IMR-90 (cell line): ENCODE data around the gene CEP170B. TPM values are rescaled to one million over a fixed set of nuclear protein-coding genes. Genes with fewer than 3 reads are reported as not detected.

Source experiments
- ATAC-seq: fragments of 200-7000 bp; cut with Tn5 transposase; 2 replicates; pipeline ENCODE4 v1.9.1; 2020; ENCODE audit warnings: low read depth, mild to moderate bottlenecking, moderate library complexity
- BruUV-seq: library from RNA; stranded (reverse); fragments of 400-500 nt; replicated peaks from 2 replicates; lab custom pipeline; 2021; lab: Mats Ljungman, UMichigan
- CTCF ChIA-PET: fragments of 300-600 bp; formaldehyde crosslinking; extraction: SDS; loops from one replicate; lab custom pipeline; 2021; ENCODE audit warnings: antibody characterized with exemption; lab: Yijun Ruan, JAX
- POLR2A ChIA-PET: fragments of 300-600 bp; sonication (Branson Sonifier 250); formaldehyde crosslinking; loops from one replicate; lab custom pipeline; 2022; ENCODE audit warnings: antibody characterized with exemption; ENCODE audit not compliant: unreplicated experiment; lab: Charles Lee
- DNase-seq: peaks from one replicate; pipeline ENCODE4 v3.0.0; 2013
- H2AFZ ChIP-seq: replicated peaks from 2 replicates; pipeline ENCODE3; 2013; ENCODE audit warnings: low read length, mild to moderate bottlenecking; ENCODE audit not compliant: poor library complexity
- H2AK5ac ChIP-seq: 2 replicates; pipeline ENCODE4 v1.6.1; 2013; ENCODE audit warnings: low read depth, low read length, inconsistent platforms
- H2AK9ac ChIP-seq: replicated peaks from 2 replicates; pipeline ENCODE3; 2013; ENCODE audit warnings: mild to moderate bottlenecking, low read depth, low read length, moderate library complexity; ENCODE audit not compliant: poor library complexity
- H2BK120ac ChIP-seq: 2 replicates; pipeline ENCODE4 v1.6.1; 2013; ENCODE audit warnings: low read depth, low read length, inconsistent platforms
- H2BK15ac ChIP-seq: 3 replicates; pipeline ENCODE4 v1.6.1; 2013; ENCODE audit warnings: low read depth, low read length, inconsistent platforms
- H2BK20ac ChIP-seq: 2 replicates; pipeline ENCODE4 v1.6.1; 2013; ENCODE audit warnings: low read depth, mild to moderate bottlenecking, inconsistent platforms, low read length, moderate library complexity
- H2BK5ac ChIP-seq: 2 replicates; pipeline ENCODE4 v1.6.1; 2013; ENCODE audit warnings: mild to moderate bottlenecking, low read depth, low read length, inconsistent platforms; ENCODE audit not compliant: poor library complexity, severe bottlenecking
- H3K14ac ChIP-seq: replicated peaks from 2 replicates; pipeline ENCODE4 v1.6.1; 2013; ENCODE audit warnings: low read depth, low read length, inconsistent platforms
- H3K18ac ChIP-seq: 2 replicates; pipeline ENCODE4 v1.6.1; 2013; ENCODE audit warnings: low read depth, low read length, control low read depth
- H3K23ac ChIP-seq: 2 replicates; pipeline ENCODE4 v1.6.1; 2013; ENCODE audit warnings: low read depth, low read length, inconsistent platforms
- H3K27ac ChIP-seq: 2 replicates; pipeline ENCODE4 v1.5.1; 2013; ENCODE audit warnings: mild to moderate bottlenecking, control low read depth, low read length; ENCODE audit not compliant: insufficient read depth
- H3K27me3 ChIP-seq: 2 replicates; pipeline ENCODE4 v1.6.1; 2013; ENCODE audit warnings: low read length; ENCODE audit not compliant: control insufficient read depth, insufficient read depth
- H3K36me3 ChIP-seq: 2 replicates; pipeline ENCODE4 v1.6.1; 2013; ENCODE audit warnings: low read length, mixed read lengths; ENCODE audit not compliant: control insufficient read depth, insufficient read depth
- H3K4ac ChIP-seq: 2 replicates; pipeline ENCODE4 v1.6.1; 2013; ENCODE audit warnings: low read depth, low read length, inconsistent platforms
- H3K4me1 ChIP-seq: 2 replicates; pipeline ENCODE4 v1.6.1; 2013; ENCODE audit warnings: low read length, mixed read lengths; ENCODE audit not compliant: control insufficient read depth, insufficient read depth
- H3K4me2 ChIP-seq: 2 replicates; pipeline ENCODE4 v1.6.1; 2013; ENCODE audit warnings: low read depth, mild to moderate bottlenecking, control low read depth, low read length, moderate library complexity
- H3K4me3 ChIP-seq: 2 replicates; pipeline ENCODE4 v1.5.1; 2013; ENCODE audit warnings: low read depth, mild to moderate bottlenecking, control low read depth, low read length, moderate library complexity; ENCODE audit not compliant: insufficient read depth
- H3K56ac ChIP-seq: 2 replicates; pipeline ENCODE4 v1.6.1; 2013; ENCODE audit warnings: low read length, inconsistent platforms; ENCODE audit not compliant: insufficient read depth; ENCODE audit errors: extremely low read depth
- H3K79me1 ChIP-seq, 2 experiments: 2 replicates each; pipeline ENCODE4 v1.6.1; 2013; ENCODE audit warnings: low read length in 2 of 2, inconsistent platforms in 1 of 2, low read depth in 1 of 2
- H3K9ac ChIP-seq: 2 replicates; pipeline ENCODE4 v1.6.1; 2013; ENCODE audit warnings: low read depth, low read length, control low read depth
- H3K9me1 ChIP-seq: 2 replicates; pipeline ENCODE4 v1.6.1; 2013; ENCODE audit warnings: low read length, inconsistent platforms; ENCODE audit not compliant: insufficient read depth
- H3K9me3 ChIP-seq: 2 replicates; pipeline ENCODE4 v1.6.1; 2013; ENCODE audit warnings: low read length; ENCODE audit not compliant: control insufficient read depth, insufficient read depth
- H4K20me1 ChIP-seq: 2 replicates; pipeline ENCODE4 v1.6.1; 2013; ENCODE audit warnings: low read length, inconsistent platforms; ENCODE audit not compliant: insufficient read depth
- H4K5ac ChIP-seq: 2 replicates; pipeline ENCODE4 v1.6.1; 2013; ENCODE audit warnings: mild to moderate bottlenecking, low read depth, low read length, control low read depth
- H4K8ac ChIP-seq, 2 experiments: 2 replicates each; pipeline ENCODE4 v1.6.1; 2013; ENCODE audit warnings: low read depth in 2 of 2, low read length in 2 of 2, control low read depth in 1 of 2, inconsistent platforms in 1 of 2
- H4K91ac ChIP-seq: 2 replicates; pipeline ENCODE4 v1.6.1; 2013; ENCODE audit warnings: low read depth, low read length, inconsistent platforms; ENCODE audit not compliant: insufficient read depth
- BHLHE40 ChIP-seq: fragments of 150-350 bp; IDR thresholded peaks from 2 replicates; pipeline ENCODE4 v1.6.1; 2016; ENCODE audit warnings: mild to moderate bottlenecking, low read depth, low read length
- CEBPB ChIP-seq: IDR thresholded peaks from 2 replicates; pipeline ENCODE4 v1.6.1; 2012; ENCODE audit warnings: low read depth, low read length, improper control_type of control experiment
- CHD1 ChIP-seq: IDR thresholded peaks from 2 replicates; pipeline ENCODE4 v1.6.1; 2012; ENCODE audit warnings: low read depth, low read length, improper control_type of control experiment
- ELK1 ChIP-seq: fragments of 150-350 bp; IDR thresholded peaks from 2 replicates; pipeline ENCODE4 v1.6.1; 2016; ENCODE audit warnings: low read depth, mild to moderate bottlenecking, low read length, moderate library complexity, borderline replicate concordance
- FOS ChIP-seq: fragments of 150-350 bp; IDR thresholded peaks from 2 replicates; pipeline ENCODE4 v1.6.1; 2016; ENCODE audit warnings: low read depth, low read length
- MAFK ChIP-seq: IDR thresholded peaks from 2 replicates; pipeline ENCODE4 v1.6.1; 2012; ENCODE audit warnings: low read depth, low read length, improper control_type of control experiment
- MXI1 ChIP-seq: IDR thresholded peaks from 2 replicates; pipeline ENCODE4 v1.6.1; 2012; ENCODE audit warnings: low read depth, mild to moderate bottlenecking, low read length, moderate library complexity, borderline replicate concordance
- NFE2L2 ChIP-seq: fragments of 150-350 bp; IDR thresholded peaks from 2 replicates; pipeline ENCODE4 v1.6.1; 2016; ENCODE audit warnings: low read depth, mild to moderate bottlenecking, low read length
- POLR2A ChIP-seq: IDR thresholded peaks from 2 replicates; pipeline ENCODE4 v1.6.1; 2012; ENCODE audit warnings: mild to moderate bottlenecking, low read depth, low read length
- RAD21 ChIP-seq: IDR thresholded peaks from 2 replicates; pipeline ENCODE4 v1.6.1; 2012; ENCODE audit warnings: low read length, improper control_type of control experiment
- RFX5 ChIP-seq: IDR thresholded peaks from 2 replicates; pipeline ENCODE4 v1.8.0; 2012; ENCODE audit warnings: low read depth, mild to moderate bottlenecking, low read length, moderate library complexity
- SMC3 ChIP-seq: fragments of 150-350 bp; IDR thresholded peaks from 2 replicates; pipeline ENCODE4 v1.6.1; 2016; ENCODE audit warnings: low read depth, mild to moderate bottlenecking, antibody characterized with exemption, low read length, moderate library complexity
- WGBS, 2 experiments: methylation state at CpG; one replicate each; pipeline versions ENCODE4 v1.1.5 to v1.1.7; 2013; ENCODE audit warnings: missing lambda C conversion rate in 2 of 2; ENCODE audit not compliant: insufficient read length in 1 of 2; ENCODE audit errors: extremely low coverage in 2 of 2; 5-methylcytosine and 5-hydroxymethylcytosine counted together
- dilution Hi-C: fragments of 300-500 bp; cut with HindIII; formaldehyde crosslinking; loops from one replicate; pipeline ENCODE4 v1.14.3; 2018; ENCODE audit warnings: low sequenced_read_pairs; ENCODE audit not compliant: unreplicated experiment
- in situ Hi-C: fragments of 300-500 bp; cut with MboI; formaldehyde crosslinking; loops from 3 replicates; pipeline ENCODE4 v1.14.3; 2019; ENCODE audit warnings: low sequenced_read_pairs, inconsistent platforms, mixed read lengths
- intact Hi-C: fragments of 100-400 bp; cut with micrococcal nuclease; formaldehyde crosslinking; loops from 2 replicates; pipeline ENCODE4 v1.10.0; 2022
- polyA plus RNA-seq, 3 experiments: library from polyadenylated mRNA; depleted of rRNA; stranded (reverse); fragments of >200 nt; gene quantifications; 2 replicates each; pipeline ENCODE4 v1.2.3, GENCODE V29; 2012; ENCODE audit warnings: low replicate concordance in 1 of 3
- total RNA-seq: library from RNA; depleted of rRNA; stranded (reverse); fragments of >200 nt; gene quantifications from 2 replicates; pipeline ENCODE4 v1.2.3, GENCODE V29; 2012

Gene CEP170B
- total and polyA plus RNA-seq, 2 of the 4 experiments (the other 2 are of a cell fraction) = 3.6 to 13.1 TPM

- dilution Hi-C loops = no loop called here
- no peak overlapping the region for H2AFZ ChIP-seq
- H4K91ac ChIP-seq = no peak overlapping the region
- H3K9me3 ChIP-seq = 0 out of 2 replicates have a peak, but pooled peaks cover 2% of the 10 kb centered on the region
- H3K14ac ChIP-seq = no peak overlapping the region
- H2BK120ac ChIP-seq = no peak overlapping the region
- H4K5ac ChIP-seq = no peak overlapping the region
- H3K4ac ChIP-seq = no peak overlapping the region
- no peak overlapping the region for H4K8ac ChIP-seq
- H2BK15ac ChIP-seq = no peak overlapping the region
- TF ChIP-seq FOS (no peak), POLR2A (no peak), BHLHE40 (no peak), NFE2L2 (no peak), MXI1 (no peak), RAD21 (no peak), CEBPB (no peak), SMC3 (no peak), RFX5 (no peak), MAFK (no peak), ELK1 (no peak), CHD1 (no peak)
- no peak overlapping the region for H3K9ac ChIP-seq
- no peaks in the 10 kb centered on the region for H3K9me1 ChIP-seq
- no peak overlapping the region for H2AK9ac ChIP-seq
- DNase-seq = no peak
- no peaks in the 10 kb centered on the region; the same call in 1 of the 2 replicates for H4K20me1 ChIP-seq
- peaks cover under 1% of the 10 kb centered on the region; the same call in 1 of the 2 replicates for H3K36me3 ChIP-seq
- ATAC-seq = no peak
- H2BK20ac ChIP-seq = no peak overlapping the region
- no peak overlapping the region for H3K18ac ChIP-seq
- in situ Hi-C loops = no loop called here
- H3K23ac ChIP-seq = no peak overlapping the region
- H3K56ac ChIP-seq = no peak overlapping the region
- H3K4me3 ChIP-seq = no peak overlapping the region
- H3K4me2 ChIP-seq = no peak overlapping the region
- no CpG with 5 or more reads among the region's 2 CpGs for WGBS, 2 experiments
- CTCF ChIA-PET = no interaction called here
- H3K27me3 ChIP-seq = peaks cover 20% of the 10 kb centered on the region
- H2BK5ac ChIP-seq = no peak overlapping the region
- POLR2A ChIA-PET = no interaction called here
- intact Hi-C loops = no loop called here
- no peak overlapping the region for H2AK5ac ChIP-seq
- H3K4me1 ChIP-seq = no peaks in the 10 kb centered on the region; the same call in 1 of the 2 replicates
- no TSS peak for BruUV-seq
- no peak overlapping the region for H3K27ac ChIP-seq
- H3K79me1 ChIP-seq = no peaks in the 10 kb centered on the region
These were observed 34.7 kb downstream of the CEP170B start for GRCh38 chr14:104899781-104900180.
